Nephron (organoid): ENCODE data around the gene RNPS1.
"Not testable (repeated sequence)": the region's sequence is repeated elsewhere in the genome, so short reads cannot be mapped to it uniquely, and the experiment has no call there.

Experiments
- H3K27ac Mint-ChIP-seq, 3 experiments: 2 replicates each; pipeline ENCODE4 v1.8.0; 2020; ENCODE audit warnings: mixed read lengths in 3 of 3, mild to moderate bottlenecking in 2 of 3, moderate library complexity in 1 of 3
- H3K27me3 Mint-ChIP-seq: 2 replicates; pipeline ENCODE4 v1.8.0; 2021; ENCODE audit warnings: low read depth, mild to moderate bottlenecking, moderate library complexity, mixed read lengths
- H3K36me3 Mint-ChIP-seq: 2 replicates; pipeline ENCODE4 v1.8.0; 2020; ENCODE audit warnings: low read depth, mixed read lengths
- H3K4me1 Mint-ChIP-seq: 2 replicates; pipeline ENCODE4 v1.8.0; 2020; ENCODE audit warnings: mixed read lengths
- H3K4me3 Mint-ChIP-seq, 3 experiments: 2 replicates each; pipeline ENCODE4 v1.8.0; 2020; ENCODE audit warnings: mild to moderate bottlenecking in 3 of 3, mixed read lengths in 3 of 3, moderate library complexity in 2 of 3
- H3K9me3 Mint-ChIP-seq: 2 replicates; pipeline ENCODE4 v1.8.0; 2020; ENCODE audit warnings: mixed read lengths
- TF ChIP-seq, protein P1 (sequence below), 3 experiments: fragments of 200-600 bp; sonication (generic); IDR thresholded peaks; one replicate each; pipeline ENCODE4 v1.5.0; 2021; ENCODE audit warnings: antibody characterized with exemption in 3 of 3; ENCODE audit not compliant: unreplicated experiment in 3 of 3

Gene RNPS1

DNA sequence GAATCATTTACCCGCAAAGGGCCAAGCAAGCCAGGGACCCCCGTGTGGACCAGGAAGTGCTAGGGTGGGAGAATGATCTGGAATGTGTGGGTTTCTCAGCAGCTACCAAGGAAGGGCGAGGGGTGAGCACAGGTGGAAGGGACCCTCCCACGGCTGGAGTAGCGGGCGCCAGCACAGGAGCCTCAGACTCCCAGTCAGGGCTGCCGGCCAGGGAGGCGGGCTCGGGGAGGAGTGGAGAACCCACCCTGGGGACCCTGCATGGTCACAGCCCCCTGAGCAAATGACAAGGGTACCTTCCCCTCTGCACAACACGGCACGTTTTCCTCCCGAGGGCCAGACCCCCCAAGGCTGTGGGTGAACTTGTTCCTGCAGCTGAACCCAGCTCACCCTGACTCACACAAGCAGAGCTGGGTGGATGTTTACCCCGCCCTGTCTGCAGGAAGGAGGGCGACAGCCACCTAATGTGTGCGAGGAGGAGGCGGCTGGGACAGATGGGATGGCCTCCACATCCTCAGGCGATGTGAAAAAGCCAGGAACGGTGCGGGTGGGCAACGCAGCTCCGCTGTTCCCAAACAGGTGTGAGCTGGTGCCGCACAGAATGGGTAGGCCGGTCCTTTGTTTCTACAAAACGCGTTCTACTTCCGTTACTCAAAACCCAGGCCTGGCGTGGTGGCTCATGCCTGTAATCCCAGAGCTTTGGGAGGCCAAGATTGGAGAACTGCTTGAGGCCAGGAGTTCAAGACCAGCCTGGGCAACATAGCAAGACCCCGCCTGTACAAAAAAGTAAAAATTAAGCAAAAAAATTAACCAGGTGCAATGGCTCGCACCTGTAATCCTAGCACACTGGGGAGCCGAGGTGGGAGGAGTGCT is 22.8 kb downstream of the RNPS1 start:
- no peaks in the 10 kb centered on the region for H3K9me3 Mint-ChIP-seq
- H3K4me1 Mint-ChIP-seq: no peaks in the 10 kb centered on the region
- no peak overlapping the region for H3K27ac Mint-ChIP-seq
- H3K36me3 Mint-ChIP-seq: peaks cover 18% of the 10 kb centered on the region
- H3K27me3 Mint-ChIP-seq: no peaks in the 10 kb centered on the region
- H3K4me3 Mint-ChIP-seq: no peak overlapping the region
- TF ChIP-seq, protein P1, sequence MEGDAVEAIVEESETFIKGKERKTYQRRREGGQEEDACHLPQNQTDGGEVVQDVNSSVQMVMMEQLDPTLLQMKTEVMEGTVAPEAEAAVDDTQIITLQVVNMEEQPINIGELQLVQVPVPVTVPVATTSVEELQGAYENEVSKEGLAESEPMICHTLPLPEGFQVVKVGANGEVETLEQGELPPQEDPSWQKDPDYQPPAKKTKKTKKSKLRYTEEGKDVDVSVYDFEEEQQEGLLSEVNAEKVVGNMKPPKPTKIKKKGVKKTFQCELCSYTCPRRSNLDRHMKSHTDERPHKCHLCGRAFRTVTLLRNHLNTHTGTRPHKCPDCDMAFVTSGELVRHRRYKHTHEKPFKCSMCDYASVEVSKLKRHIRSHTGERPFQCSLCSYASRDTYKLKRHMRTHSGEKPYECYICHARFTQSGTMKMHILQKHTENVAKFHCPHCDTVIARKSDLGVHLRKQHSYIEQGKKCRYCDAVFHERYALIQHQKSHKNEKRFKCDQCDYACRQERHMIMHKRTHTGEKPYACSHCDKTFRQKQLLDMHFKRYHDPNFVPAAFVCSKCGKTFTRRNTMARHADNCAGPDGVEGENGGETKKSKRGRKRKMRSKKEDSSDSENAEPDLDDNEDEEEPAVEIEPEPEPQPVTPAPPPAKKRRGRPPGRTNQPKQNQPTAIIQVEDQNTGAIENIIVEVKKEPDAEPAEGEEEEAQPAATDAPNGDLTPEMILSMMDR (IDR thresholded peaks at IDR 0.05; ENCODE audit: unreplicated experiment in 3 of 3): no peak

DNA sequence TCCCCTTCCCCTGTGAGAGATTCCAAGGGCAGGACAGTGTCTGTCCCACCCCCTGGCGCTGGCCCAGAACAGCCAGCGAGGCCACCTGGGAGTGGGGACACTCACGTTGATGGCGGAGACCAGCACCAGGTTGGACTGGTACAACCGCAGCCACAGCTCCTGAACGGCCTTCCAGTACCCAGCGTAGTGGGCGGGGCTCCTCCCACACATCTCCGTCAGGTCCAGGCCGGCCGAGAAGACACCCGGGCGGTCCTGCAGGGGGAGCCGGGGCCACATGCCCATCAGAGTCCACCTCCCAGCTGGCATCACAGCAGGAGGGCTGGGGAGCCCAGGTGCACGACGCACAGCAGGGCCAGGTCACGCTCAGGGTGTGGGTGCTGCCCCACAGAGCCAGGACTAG is 23.6 kb downstream of the RNPS1 start:
- TF ChIP-seq, protein P1 (IDR thresholded peaks at IDR 0.05; ENCODE audit: unreplicated experiment in 3 of 3): no peak
- Mint-ChIP-seq H3K9me3 (no peaks in the 10 kb centered on the region), H3K27me3 (peaks cover 7% of the 10 kb centered on the region), H3K4me1 (no peaks in the 10 kb centered on the region), H3K4me3 (no peak overlapping the region), H3K36me3 (peaks cover 18% of the 10 kb centered on the region), H3K27ac (no peak overlapping the region)

DNA sequence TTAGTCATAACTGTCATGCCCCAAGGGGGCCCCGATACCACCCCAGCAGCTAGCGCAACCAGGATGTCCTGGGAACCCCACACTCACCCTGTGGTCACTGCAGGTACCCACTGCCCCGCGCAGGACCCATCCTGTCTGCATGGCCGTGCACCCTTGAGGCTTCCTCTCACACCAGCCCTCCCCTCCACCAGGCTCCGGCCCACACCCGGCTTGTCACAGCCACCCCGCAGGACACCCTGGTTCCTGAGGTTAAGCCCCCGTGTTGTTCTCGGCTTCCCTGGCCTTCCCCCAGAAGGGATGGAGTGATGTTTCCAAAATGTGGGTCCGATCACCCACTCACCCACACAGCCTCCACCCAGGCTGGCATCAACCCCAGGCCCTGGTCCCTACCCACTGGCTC is 24.1 kb downstream of the RNPS1 start:
- TF ChIP-seq, protein P1 (IDR thresholded peaks at IDR 0.05; ENCODE audit: unreplicated experiment in 3 of 3): no peak
- Mint-ChIP-seq H3K4me1 (no peaks in the 10 kb centered on the region), H3K27ac (no peak overlapping the region)

DNA sequence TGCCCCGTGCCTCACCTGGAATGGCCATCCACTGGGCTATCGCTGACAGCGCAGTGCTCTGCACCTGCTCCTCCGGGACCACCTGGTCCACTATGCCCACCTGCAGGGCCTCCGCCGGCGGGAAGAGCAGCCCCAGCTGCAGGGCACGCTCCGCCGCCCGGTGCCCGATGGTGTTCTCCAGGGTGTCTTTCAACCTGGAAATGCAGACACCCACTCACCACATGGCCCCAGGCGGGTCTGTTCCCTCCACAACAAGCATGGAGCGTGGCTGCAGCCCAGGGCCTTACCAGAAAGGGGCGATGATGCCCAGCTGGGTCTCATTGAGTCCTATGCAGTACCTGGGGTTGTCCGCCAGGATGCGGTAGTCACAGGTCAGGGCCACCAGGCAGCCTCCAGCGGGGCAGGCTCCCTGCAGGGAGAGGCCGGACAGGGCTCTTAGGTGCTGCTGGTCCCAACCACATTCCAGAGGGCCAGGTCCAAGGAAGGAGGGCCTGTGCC is 24.8 kb downstream of the RNPS1 start:
- H3K36me3 Mint-ChIP-seq: peaks cover 15% of the 10 kb centered on the region
- TF ChIP-seq, protein P1 (IDR thresholded peaks at IDR 0.05; ENCODE audit: unreplicated experiment in 3 of 3): no peak

More for the DNA sequence above, 24.1 kb downstream of the RNPS1 start:
- Mint-ChIP-seq H3K36me3 (peaks cover 17% of the 10 kb centered on the region), H3K9me3 (no peaks in the 10 kb centered on the region), H3K27me3 (peaks cover 7% of the 10 kb centered on the region), H3K4me3 (no peak overlapping the region)

DNA sequence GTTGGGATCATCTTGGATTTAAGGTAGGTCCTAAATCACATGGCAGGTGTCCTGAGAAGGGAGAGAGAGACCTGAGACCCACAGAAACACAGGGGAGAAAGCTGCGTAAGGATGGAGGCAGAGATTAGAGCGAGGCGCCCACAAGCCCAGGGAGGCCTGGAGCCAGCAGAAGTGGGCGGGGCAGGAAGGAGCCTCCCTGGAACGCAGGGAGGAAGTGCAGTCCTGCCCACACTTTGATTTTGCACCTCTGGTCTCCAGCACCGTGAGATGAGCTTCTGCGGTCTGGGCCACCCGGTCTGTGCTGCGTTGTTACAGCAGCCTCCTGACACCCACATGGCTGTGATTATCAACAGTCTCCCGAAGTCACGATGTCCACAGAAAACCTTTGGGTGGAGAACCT is 25.3 kb downstream of the RNPS1 start:
- H3K36me3 Mint-ChIP-seq: peaks cover 15% of the 10 kb centered on the region
- no peaks in the 10 kb centered on the region for H3K9me3 Mint-ChIP-seq
- no peak overlapping the region for H3K4me3 Mint-ChIP-seq
- no peaks in the 10 kb centered on the region for H3K4me1 Mint-ChIP-seq
- H3K27ac Mint-ChIP-seq: no peak overlapping the region
- H3K27me3 Mint-ChIP-seq: peaks cover 15% of the 10 kb centered on the region
- TF ChIP-seq, protein P1 (IDR thresholded peaks at IDR 0.05; ENCODE audit: unreplicated experiment in 3 of 3): no peak

More for the DNA sequence above, 24.8 kb downstream of the RNPS1 start:
- H3K27ac Mint-ChIP-seq: no peak overlapping the region
- H3K9me3 Mint-ChIP-seq: no peaks in the 10 kb centered on the region
- H3K4me3 Mint-ChIP-seq: no peak overlapping the region
- H3K4me1 Mint-ChIP-seq: no peaks in the 10 kb centered on the region
- H3K27me3 Mint-ChIP-seq: peaks cover 12% of the 10 kb centered on the region

DNA sequence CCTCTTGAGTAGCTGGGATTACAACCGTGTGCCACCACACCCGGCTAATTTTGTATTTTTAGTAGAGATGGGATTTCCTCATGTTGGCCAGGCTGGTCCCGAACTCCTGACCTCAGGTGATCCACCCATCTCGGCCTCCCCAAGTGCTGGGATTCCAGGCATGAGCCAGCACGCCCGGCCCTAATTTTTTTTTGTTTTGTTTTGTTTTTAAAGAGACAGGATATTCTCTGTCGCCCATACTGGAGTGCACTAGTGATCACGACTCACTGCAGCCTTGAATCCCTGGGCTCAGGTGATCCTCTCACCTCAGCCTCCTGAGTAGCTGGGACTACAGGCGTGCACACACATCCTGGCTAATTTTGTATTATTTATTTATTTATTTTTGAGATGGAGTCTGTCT is 27.6 kb downstream of the RNPS1 start:
- not testable (repeated sequence) for H3K9me3 Mint-ChIP-seq, H3K4me1 Mint-ChIP-seq, H3K4me3 Mint-ChIP-seq, H3K36me3 Mint-ChIP-seq, H3K27ac Mint-ChIP-seq
- peaks cover 32% of the 10 kb centered on the region for H3K27me3 Mint-ChIP-seq
